Smooth muscle cell of the pulmonary artery (primary cell): Measurements from ENCODE around the gene GSC2. TPM values are rescaled to one million over a fixed set of nuclear protein-coding genes. Genes with fewer than 3 reads are reported as not detected.

Experiments used
- total RNA-seq: library from RNA; depleted of rRNA; stranded (reverse); fragments of >200 nt; gene quantifications from 2 replicates; pipeline ENCODE4 v1.2.3, GENCODE V29; 2014

GSC2 gene, protein sequence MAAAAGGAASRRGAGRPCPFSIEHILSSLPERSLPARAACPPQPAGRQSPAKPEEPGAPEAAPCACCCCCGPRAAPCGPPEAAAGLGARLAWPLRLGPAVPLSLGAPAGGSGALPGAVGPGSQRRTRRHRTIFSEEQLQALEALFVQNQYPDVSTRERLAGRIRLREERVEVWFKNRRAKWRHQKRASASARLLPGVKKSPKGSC
- not detected in 2 replicates for total RNA-seq

DNA sequence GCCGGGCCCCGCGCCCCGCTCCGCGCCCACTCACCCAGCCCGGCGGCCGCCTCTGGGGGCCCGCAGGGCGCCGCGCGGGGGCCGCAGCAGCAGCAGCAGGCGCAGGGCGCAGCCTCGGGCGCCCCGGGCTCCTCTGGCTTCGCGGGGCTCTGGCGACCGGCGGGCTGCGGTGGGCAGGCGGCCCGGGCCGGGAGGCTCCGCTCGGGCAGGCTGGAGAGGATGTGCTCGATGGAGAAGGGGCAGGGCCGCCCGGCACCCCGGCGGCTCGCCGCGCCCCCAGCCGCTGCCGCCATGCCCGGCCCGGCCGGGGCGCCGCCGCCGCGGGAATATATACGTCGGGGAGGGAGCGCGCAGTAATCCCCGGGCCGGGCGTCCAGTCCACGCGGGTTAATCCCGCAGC is at the start of gene GSC2:
Gene GSC2 (minus strand): TSS at position 302 of the 400 bp plus-strand sequence. CDS start 9 bp downstream, at position 293.

DNA sequence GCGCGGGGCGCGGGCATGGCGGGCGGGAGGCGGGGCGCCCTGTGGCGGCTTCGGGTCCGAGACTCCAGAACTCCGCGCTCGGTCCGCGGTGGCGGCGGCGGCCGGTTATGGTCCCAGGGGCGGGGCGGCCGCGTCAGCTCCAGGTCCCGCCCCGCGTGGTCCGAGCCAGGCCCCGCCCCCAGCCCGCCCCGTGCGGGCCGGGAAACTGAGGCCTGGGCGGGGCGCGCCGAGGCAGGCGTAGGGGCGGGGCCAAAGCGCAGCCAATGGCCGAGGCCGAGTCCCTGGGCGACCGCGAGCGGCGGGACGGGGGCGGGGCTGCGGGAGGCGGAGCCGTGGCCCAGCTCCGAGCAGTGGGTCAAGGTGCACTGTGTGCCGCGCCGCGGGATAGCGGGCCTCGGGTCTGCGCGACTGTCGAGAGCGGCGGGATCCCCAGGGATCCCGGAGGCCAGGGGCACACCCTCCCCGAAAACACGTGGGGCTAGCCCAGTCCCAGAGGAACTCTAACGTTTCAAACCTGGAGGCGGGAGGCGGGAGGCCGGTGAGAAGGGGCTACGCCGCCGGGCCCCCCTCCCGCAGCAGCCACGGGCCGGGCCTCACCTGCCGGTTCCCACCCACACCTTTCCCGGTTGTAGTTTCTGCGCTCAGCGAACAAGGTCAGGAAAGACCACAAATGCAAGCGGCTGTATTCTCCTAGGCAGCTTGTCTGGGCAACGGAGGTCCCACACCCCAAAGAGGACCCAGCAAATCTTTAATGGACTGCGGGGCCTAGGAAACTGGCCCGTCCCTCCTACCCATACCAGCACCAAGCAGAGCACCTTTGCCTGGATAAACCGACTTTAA is 28.8 kb upstream of the GSC2 start, which contains the start of gene SLC25A1:
Gene SLC25A1 (minus strand): TSS at position 80 of the 840 bp plus-strand sequence. CDS start 63 bp downstream, at position 17.

DNA sequence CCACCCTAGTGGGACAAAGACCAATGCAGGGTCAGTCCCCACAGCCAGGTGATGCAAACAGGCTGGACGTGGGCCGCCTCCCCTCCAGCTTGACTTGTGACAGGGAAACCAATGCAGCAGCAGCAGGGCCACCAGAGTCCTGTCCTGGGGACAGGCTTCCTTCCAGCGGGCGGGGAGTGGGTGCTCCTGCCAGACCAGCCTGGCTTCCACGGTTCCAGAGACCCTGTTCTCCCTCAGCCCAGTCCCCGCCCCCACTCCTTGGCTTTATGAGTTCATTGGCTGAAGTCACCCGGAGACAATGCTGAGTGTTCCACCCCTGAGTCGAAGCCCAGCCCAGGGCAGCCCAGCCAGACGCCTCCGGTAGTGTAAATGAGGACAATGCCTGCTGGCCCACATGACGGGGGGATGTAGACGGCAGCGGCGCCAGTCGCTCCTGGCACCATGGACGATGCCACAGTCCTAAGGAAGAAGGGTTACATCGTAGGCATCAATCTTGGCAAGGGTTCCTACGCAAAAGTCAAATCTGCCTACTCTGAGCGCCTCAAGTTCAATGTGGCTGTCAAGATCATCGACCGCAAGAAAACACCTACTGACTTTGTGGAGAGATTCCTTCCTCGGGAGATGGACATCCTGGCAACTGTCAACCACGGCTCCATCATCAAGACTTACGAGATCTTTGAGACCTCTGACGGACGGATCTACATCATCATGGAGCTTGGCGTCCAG is 19.0 kb downstream of the GSC2 start, which contains the start of gene TSSK2:
Gene TSSK2 (plus strand): TSS at position 350 of the 726 bp plus-strand sequence. CDS start 92 bp downstream, at position 442.

DNA sequence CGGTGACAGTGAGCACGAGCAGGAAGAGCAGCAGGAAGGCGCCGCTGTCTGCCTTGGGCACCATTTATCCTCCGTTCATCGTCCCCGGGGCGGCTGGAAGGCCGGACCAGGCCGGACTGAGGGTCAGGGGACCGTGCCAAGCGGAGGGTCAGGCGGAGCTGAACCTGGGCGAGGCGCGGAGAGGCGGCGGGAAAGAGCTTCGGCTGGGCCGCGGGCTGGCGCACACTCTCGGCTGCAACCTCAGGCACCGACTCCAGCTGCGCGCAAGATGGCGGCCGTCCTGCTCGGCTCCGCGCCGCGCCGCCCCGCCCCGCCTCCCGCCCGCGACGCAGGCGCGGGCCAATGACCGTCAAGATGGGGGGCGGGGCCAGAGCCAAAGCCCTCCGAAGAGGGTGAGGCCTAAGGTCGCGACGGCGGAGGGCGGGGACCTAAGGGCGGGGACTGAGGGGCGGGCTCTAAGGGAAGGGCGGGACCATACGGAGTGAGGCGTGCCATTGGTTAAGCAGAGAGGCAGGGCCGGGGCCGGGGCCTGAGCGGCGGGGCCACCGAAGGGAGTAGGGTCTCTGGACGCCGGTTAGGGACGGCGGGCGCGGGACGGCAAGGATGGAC is 27.8 kb downstream of the GSC2 start, which contains the start of gene DGCR2:
Gene DGCR2 (minus strand): TSS at position 270 of the 609 bp plus-strand sequence. CDS start 206 bp downstream, at position 64.

Other genes starting within 250 kb of the GSC2 start
- 0.46 and 0.59 TPM in 2 replicates for gene DGCR6, start 244.0 kb downstream of the GSC2 start, total RNA-seq
- gene PRODH, start 214.0 kb downstream of the GSC2 start, total RNA-seq = under 0.01 and 0.03 TPM in 2 replicates
- gene DGCR2, start 27.9 kb downstream of the GSC2 start, total RNA-seq = 48.9 and 50.4 TPM in 2 replicates
- not detected in 2 replicates for gene TSSK2, start 19.0 kb downstream of the GSC2 start, total RNA-seq
- 5.4 and 8.1 TPM in 2 replicates for gene ESS2, start 5.6 kb downstream of the GSC2 start, total RNA-seq
- 152 and 167 TPM in 2 replicates for gene SLC25A1, start 28.4 kb upstream of the GSC2 start, total RNA-seq
- gene CLTCL1, start 141.4 kb upstream of the GSC2 start, total RNA-seq = 16.9 and 23.8 TPM in 2 replicates